Neural progenitor cell (in vitro differentiated cells): ENCODE data around the gene LCK. TPM values are rescaled to one million over a fixed set of nuclear protein-coding genes. Genes with fewer than 3 reads are reported as not detected.

Source experiments
- DNase-seq: peaks from one replicate; pipeline ENCODE4 v3.0.0-alpha.2; 2016; ENCODE audit warnings: low spot score
- H2AFZ ChIP-seq: fragments of 200-600 bp; sonication (generic); replicated peaks from 2 replicates; pipeline ENCODE4 v1.6.1; 2016; ENCODE audit warnings: antibody characterized with exemption
- H3F3A ChIP-seq: fragments of 200-600 bp; sonication (generic); 2 replicates; pipeline ENCODE4 v1.6.1; 2016; ENCODE audit warnings: antibody characterized with exemption, low read depth
- H3K27ac ChIP-seq: fragments of 200-600 bp; sonication (generic); 2 replicates; pipeline ENCODE4 v1.5.1; 2016; ENCODE audit warnings: mild to moderate bottlenecking
- H3K27me3 ChIP-seq: fragments of 200-600 bp; sonication (generic); 2 replicates; pipeline ENCODE4 v1.6.1; 2016; ENCODE audit warnings: mild to moderate bottlenecking, moderate library complexity
- H3K36me3 ChIP-seq: fragments of 200-600 bp; sonication (generic); 2 replicates; pipeline ENCODE4 v1.5.1; 2016
- H3K4me1 ChIP-seq: fragments of 200-600 bp; sonication (generic); 2 replicates; pipeline ENCODE4 v1.6.1; 2016; ENCODE audit warnings: mixed run types
- H3K4me2 ChIP-seq: fragments of 200-600 bp; sonication (generic); 2 replicates; pipeline ENCODE4 v1.6.1; 2016
- H3K4me3 ChIP-seq: fragments of 200-600 bp; sonication (generic); 2 replicates; pipeline ENCODE4 v1.5.1; 2016
- H3K79me2 ChIP-seq: fragments of 200-600 bp; sonication (generic); 2 replicates; pipeline ENCODE4 v1.6.1; 2016; ENCODE audit warnings: low read depth
- H3K9ac ChIP-seq: fragments of 200-600 bp; sonication (generic); 2 replicates; pipeline ENCODE4 v1.6.1; 2016
- H3K9me3 ChIP-seq: fragments of 200-600 bp; sonication (generic); 2 replicates; pipeline ENCODE4 v1.5.1; 2016; ENCODE audit warnings: low read depth
- H4K20me1 ChIP-seq: fragments of 200-600 bp; sonication (generic); 2 replicates; pipeline ENCODE4 v1.6.1; 2016; ENCODE audit warnings: low read depth
- H3K27ac Mint-ChIP-seq: 3 replicates; pipeline ENCODE4 v1.8.0; 2021; ENCODE audit warnings: mixed read lengths
- H3K27me3 Mint-ChIP-seq: 2 replicates; pipeline ENCODE4 v1.8.0; 2022; ENCODE audit warnings: low read depth, mild to moderate bottlenecking, inconsistent platforms, moderate library complexity, mixed read lengths; ENCODE audit not compliant: insufficient read depth
- H3K36me3 Mint-ChIP-seq: 3 replicates; pipeline ENCODE4 v1.8.0; 2021; ENCODE audit warnings: mixed read lengths
- H3K4me1 Mint-ChIP-seq: 3 replicates; pipeline ENCODE4 v1.8.0; 2021; ENCODE audit warnings: mixed read lengths
- H3K4me3 Mint-ChIP-seq: 3 replicates; pipeline ENCODE4 v1.8.0; 2021; ENCODE audit warnings: mild to moderate bottlenecking, moderate library complexity, mixed read lengths
- H3K9me3 Mint-ChIP-seq: 3 replicates; pipeline ENCODE4 v1.8.0; 2020; ENCODE audit warnings: mixed read lengths
- EZH2 ChIP-seq: fragments of 200-600 bp; sonication (generic); IDR thresholded peaks from 2 replicates; pipeline ENCODE4 v1.6.1; 2017; ENCODE audit warnings: antibody characterized with exemption, mild to moderate bottlenecking, moderate library complexity
- EZH2phosphoT487 ChIP-seq: fragments of 200-600 bp; sonication (generic); IDR thresholded peaks from 2 replicates; pipeline ENCODE4 v1.6.1; 2017; ENCODE audit warnings: antibody characterized with exemption
- total RNA-seq: library from RNA; depleted of rRNA; stranded (reverse); fragments of >200 nt; gene quantifications from 2 replicates; pipeline ENCODE4 v1.2.3, GENCODE V29; 2015; ENCODE audit warnings: low replicate concordance
- TF ChIP-seq, protein P1 (sequence below): fragments of 200-600 bp; sonication (generic); IDR thresholded peaks from 2 replicates; pipeline ENCODE4 v1.5.1; 2017; ENCODE audit warnings: antibody characterized with exemption, mild to moderate bottlenecking

LCK gene
- total RNA-seq, 1 donor from 2014 or later: 0.32 TPM

GRCh38 chr1:32332290-32333079 is 81.4 kb downstream of the LCK start:
- Mint-ChIP-seq H3K27me3 (peaks cover 31% of the 10 kb centered on the region), H3K36me3 (peaks cover 42% of the 10 kb centered on the region), H3K9me3 (no peaks in the 10 kb centered on the region), H3K4me1 (peaks cover 31% of the 10 kb centered on the region), H3K27ac (peak overlapping the region; percentile 18), H3K4me3 (peak overlapping the region; percentile 52)
- H4K20me1 ChIP-seq: peaks cover 64% of the 10 kb centered on the region
- no peak for DNase-seq
- no peaks in the 10 kb centered on the region for H3K9me3 ChIP-seq
- H3K79me2 ChIP-seq: peaks cover 35% of the 10 kb centered on the region
- H3K4me1 ChIP-seq: peaks cover 24% of the 10 kb centered on the region
- H3K9ac ChIP-seq: no peak overlapping the region
- no peak overlapping the region for H3K4me2 ChIP-seq
- H3K27ac ChIP-seq: peak overlapping the region; percentile 77
- H3K4me3 ChIP-seq: no peak overlapping the region
- TF ChIP-seq EZH2: no peak
- peaks cover 7% of the 10 kb centered on the region for H3K27me3 ChIP-seq
- H3K36me3 ChIP-seq: peaks cover 6% of the 10 kb centered on the region
- no peak overlapping the region for H2AFZ ChIP-seq
- peaks cover 67% of the 10 kb centered on the region for H3F3A ChIP-seq

GRCh38 chr1:32333251-32333963 is 82.3 kb downstream of the LCK start:
- peak overlapping the region; percentile 100 for H3K4me3 ChIP-seq
- Mint-ChIP-seq H3K9me3 (no peaks in the 10 kb centered on the region), H3K27ac (peak overlapping the region; percentile 5), H3K27me3 (peaks cover 31% of the 10 kb centered on the region), H3K4me1 (peaks cover 39% of the 10 kb centered on the region), H3K36me3 (peaks cover 42% of the 10 kb centered on the region), H3K4me3 (peak overlapping the region; percentile 99)
- H3K36me3 ChIP-seq: peaks cover 6% of the 10 kb centered on the region
- peak overlapping the region; percentile 100 for H3K4me2 ChIP-seq
- TF ChIP-seq EZH2: no peak
- TF ChIP-seq EZH2phosphoT487: no peak
- TF ChIP-seq, protein P1, sequence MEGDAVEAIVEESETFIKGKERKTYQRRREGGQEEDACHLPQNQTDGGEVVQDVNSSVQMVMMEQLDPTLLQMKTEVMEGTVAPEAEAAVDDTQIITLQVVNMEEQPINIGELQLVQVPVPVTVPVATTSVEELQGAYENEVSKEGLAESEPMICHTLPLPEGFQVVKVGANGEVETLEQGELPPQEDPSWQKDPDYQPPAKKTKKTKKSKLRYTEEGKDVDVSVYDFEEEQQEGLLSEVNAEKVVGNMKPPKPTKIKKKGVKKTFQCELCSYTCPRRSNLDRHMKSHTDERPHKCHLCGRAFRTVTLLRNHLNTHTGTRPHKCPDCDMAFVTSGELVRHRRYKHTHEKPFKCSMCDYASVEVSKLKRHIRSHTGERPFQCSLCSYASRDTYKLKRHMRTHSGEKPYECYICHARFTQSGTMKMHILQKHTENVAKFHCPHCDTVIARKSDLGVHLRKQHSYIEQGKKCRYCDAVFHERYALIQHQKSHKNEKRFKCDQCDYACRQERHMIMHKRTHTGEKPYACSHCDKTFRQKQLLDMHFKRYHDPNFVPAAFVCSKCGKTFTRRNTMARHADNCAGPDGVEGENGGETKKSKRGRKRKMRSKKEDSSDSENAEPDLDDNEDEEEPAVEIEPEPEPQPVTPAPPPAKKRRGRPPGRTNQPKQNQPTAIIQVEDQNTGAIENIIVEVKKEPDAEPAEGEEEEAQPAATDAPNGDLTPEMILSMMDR: no peak
- H3K27me3 ChIP-seq: peaks cover 7% of the 10 kb centered on the region
- no peak overlapping the region for H3K9ac ChIP-seq
- no peaks in the 10 kb centered on the region for H3K9me3 ChIP-seq
- H3F3A ChIP-seq: peaks cover 73% of the 10 kb centered on the region
- peaks cover 34% of the 10 kb centered on the region for H3K4me1 ChIP-seq
- H2AFZ ChIP-seq: no peak overlapping the region
- H3K27ac ChIP-seq: peak overlapping the region; percentile 1
- peaks cover 65% of the 10 kb centered on the region for H4K20me1 ChIP-seq
- DNase-seq: no peak
- H3K79me2 ChIP-seq: peaks cover 35% of the 10 kb centered on the region

- peak overlapping the region; percentile 93 for H3K27ac ChIP-seq
- Mint-ChIP-seq H3K27me3 (peaks cover 31% of the 10 kb centered on the region), H3K27ac (peak overlapping the region; percentile 98), H3K4me1 (peaks cover 44% of the 10 kb centered on the region), H3K36me3 (peaks cover 35% of the 10 kb centered on the region), H3K4me3 (peak overlapping the region; percentile 99), H3K9me3 (no peaks in the 10 kb centered on the region)
- peaks cover 6% of the 10 kb centered on the region for H3K36me3 ChIP-seq
- H3K79me2 ChIP-seq: peaks cover 35% of the 10 kb centered on the region
- peaks cover 7% of the 10 kb centered on the region for H3K27me3 ChIP-seq
- peaks cover 64% of the 10 kb centered on the region for H4K20me1 ChIP-seq
- TF ChIP-seq, protein P1: no peak
- no peak for TF ChIP-seq EZH2
- no peak for TF ChIP-seq EZH2phosphoT487
- peak overlapping the region; percentile 100 for H3K4me2 ChIP-seq
- peak overlapping the region; percentile 96 for H3K9ac ChIP-seq
- no peak for DNase-seq
- H2AFZ ChIP-seq: no peak overlapping the region
- H3K4me3 ChIP-seq: peak overlapping the region; percentile 100
- no peaks in the 10 kb centered on the region for H3K9me3 ChIP-seq
- peaks cover 70% of the 10 kb centered on the region for H3F3A ChIP-seq
- H3K4me1 ChIP-seq: peaks cover 36% of the 10 kb centered on the region
Observed at GRCh38 chr1:32334274-32334861, 83.3 kb downstream of the LCK start.
